ENCODE data around the gene PDE10A. TPM values are rescaled to one million over a fixed set of nuclear protein-coding genes. Genes with fewer than 3 reads are reported as not detected.

Gene PDE10A
- total RNA-seq, 1 donor from 2014 or later: 15.8 TPM

GRCh38 chr6:165300422-165300936, 362.6 kb downstream of the PDE10A start:
- DNase-seq (ENCODE audit: low read depth): no peak

- no peak for DNase-seq (ENCODE audit: low read depth)
Observed at GRCh38 chr6:165298875-165299274, 364.2 kb downstream of the PDE10A start.

GRCh38 chr6:165298402-165298801, 364.6 kb downstream of the PDE10A start:
- no peak for DNase-seq (ENCODE audit: low read depth)

- no peak for DNase-seq (ENCODE audit: low read depth)
Observed at GRCh38 chr6:165292657-165293056, 370.4 kb downstream of the PDE10A start.

Data from myocyte (in vitro differentiated cells).